ENCODE data around the gene KRT6A. TPM values are rescaled to one million over a fixed set of nuclear protein-coding genes. Genes with fewer than 3 reads are reported as not detected.
"Not testable (repeated sequence)": the region's sequence is repeated elsewhere in the genome, so short reads cannot be mapped to it uniquely, and the experiment has no call there.

KRT6A gene
- total RNA-seq, 1 donor: not detected

DNA sequence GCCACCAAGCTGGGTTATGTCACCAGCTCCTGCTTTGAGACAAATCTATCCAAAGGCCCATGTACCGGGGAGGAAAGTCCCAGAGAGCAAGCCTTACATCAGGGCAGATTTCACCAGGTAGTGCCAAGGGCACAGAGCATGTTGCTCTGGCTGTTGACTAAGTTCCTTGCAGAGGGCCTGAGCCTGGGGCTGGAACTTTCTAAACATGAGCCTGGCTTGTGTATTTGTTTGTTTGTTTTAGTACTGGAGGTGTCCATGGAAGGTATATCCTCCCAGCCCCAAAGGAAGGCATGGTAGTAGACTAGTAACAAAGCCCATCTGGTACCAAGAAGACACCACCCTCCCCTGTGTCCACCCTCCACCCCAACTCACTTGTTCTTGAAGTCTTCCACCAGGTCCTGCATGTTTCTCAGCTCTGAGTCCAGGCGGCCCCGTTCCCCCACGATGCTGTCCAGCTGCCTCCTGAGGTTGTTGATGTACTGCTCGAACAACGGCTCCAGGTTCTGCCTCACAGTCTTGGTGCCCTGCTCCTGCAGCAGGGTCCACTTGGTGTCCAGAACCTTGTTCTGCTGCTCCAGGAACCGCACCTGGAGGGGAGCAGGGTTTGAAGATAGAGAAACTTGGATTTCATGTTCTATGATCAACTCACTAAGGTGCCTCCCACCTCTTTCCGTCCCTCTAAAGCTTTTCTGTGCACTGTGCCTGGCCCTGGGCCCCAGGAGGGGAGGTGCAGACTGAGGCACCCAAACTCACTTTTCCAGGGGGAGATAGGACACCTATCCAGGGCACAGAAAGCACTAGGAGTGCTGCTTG, 25.7 kb upstream of the KRT6A start:
- no peaks in the 10 kb centered on the region for H3K4me1 ChIP-seq (ENCODE audit: insufficient read depth, low read length)
- no peaks in the 10 kb centered on the region for H3K9me3 ChIP-seq (ENCODE audit: low read depth, low read length)
- H3K4me3 ChIP-seq (ENCODE audit: low read length): no peak overlapping the region
- H3K27me3 ChIP-seq (ENCODE audit: insufficient read depth, low read length): no peaks in the 10 kb centered on the region

DNA sequence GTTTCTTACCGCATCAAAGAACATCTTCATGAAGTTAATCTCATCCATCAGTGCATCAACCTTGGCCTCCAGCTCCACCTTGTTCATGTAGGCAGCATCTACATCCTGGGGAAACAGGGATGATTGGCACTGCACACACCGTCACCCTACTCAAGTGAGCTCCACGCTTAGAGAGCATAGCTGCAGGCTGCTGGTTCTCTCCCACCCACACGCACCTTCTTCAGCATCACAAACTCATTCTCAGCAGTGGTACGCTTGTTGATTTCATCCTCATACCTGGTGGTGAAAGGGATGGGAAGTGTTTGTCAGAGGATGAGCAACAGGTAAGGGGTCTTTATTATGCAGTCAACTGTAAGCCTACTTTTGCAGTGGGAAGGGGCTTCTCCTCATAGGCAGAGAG, 24.8 kb upstream of the KRT6A start:
- H3K27me3 ChIP-seq (ENCODE audit: insufficient read depth, low read length): no peaks in the 10 kb centered on the region
- no peak overlapping the region for H3K4me3 ChIP-seq (ENCODE audit: low read length)
- no peaks in the 10 kb centered on the region for H3K4me1 ChIP-seq (ENCODE audit: insufficient read depth, low read length)
- no peaks in the 10 kb centered on the region for H3K9me3 ChIP-seq (ENCODE audit: low read depth, low read length)

DNA sequence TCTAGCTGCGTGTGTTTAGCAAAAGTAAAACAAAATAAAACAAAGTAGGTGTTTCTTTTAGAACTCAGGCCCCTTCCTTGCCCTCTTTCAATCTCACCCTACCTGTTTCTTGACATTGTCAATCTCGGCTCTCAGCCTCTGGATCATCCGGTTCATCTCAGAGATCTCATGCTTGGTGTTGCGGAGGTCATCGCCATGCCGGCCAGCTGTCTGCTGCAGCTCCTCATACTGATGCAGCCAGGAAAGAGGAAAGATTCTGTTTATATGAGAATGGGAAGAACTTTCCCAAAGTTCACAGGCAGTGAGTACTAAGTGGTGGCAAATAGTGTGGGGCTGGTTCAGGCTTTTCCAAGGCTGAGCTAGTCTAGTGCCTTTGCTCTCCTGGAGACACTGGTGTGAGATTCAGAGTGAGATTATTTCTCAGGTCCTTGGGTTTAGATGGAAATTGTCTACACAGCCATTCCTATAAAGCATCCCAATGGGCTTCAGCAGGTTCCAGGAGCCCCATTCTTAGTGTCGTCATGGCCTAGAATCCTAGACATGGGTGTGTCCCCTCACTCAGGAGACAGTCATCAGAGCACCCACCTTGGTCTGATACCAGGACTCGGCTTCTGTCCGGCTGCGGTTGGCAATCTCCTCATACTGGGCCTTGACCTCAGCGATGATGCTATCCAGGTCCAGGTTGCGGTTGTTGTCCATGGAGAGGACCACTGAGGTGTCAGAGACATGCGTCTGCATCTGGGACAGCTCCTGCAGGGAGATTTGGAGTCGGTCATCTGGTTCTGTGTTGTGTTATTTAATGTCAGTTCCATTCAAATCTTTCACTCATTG, 24.2 kb upstream of the KRT6A start:
- Histone ChIP-seq H3K27me3 (ENCODE audit: insufficient read depth, low read length) (no peaks in the 10 kb centered on the region), H3K9me3 (ENCODE audit: low read depth, low read length) (no peaks in the 10 kb centered on the region), H3K4me3 (ENCODE audit: low read length) (no peak overlapping the region), H3K4me1 (ENCODE audit: insufficient read depth, low read length) (no peaks in the 10 kb centered on the region)

DNA sequence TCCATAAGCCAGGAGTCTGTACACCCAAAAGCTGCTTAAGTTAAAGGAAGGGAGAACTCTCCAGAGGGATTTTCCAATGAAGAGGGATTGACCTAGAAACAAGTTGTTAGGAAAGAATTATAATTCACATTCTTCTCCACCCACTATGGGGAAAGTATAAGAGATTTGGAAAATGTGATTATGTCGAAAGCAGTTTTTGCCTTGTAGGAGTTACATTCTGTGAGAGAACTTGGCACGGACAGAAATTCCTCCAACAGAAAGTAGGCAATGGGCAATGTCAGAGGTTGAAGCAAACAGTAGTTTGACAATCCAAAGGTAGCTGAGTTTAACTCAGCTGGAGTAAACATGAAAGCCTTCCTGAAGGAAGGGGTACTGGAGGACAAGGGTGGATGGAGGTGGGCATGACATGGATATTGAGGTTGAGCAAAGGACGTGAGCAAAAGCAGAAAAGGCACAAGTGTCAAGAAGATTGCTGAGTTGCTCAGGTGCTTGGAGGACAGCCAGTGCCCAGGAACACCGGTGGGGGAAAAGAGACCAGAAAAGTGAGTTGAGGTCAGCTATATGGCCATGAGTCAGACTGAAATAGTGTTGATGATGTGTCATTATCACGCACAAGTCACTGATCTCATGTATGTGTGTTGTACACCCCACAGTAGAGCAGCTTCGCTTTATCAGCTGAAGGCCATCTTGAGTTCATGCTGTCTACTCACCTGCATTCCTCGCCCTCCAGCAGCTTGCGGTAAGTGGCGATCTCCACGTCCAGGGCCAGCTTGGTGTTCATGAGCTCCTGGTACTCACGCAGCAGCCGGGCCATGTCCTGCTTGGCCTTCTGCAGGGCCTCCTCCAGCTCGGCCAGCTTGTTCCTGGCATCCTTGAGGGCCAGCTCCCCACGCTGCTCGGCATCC, 23.1 kb upstream of the KRT6A start:
- Histone ChIP-seq H3K9me3 (ENCODE audit: low read depth, low read length) (peaks cover under 1% of the 10 kb centered on the region), H3K27me3 (ENCODE audit: insufficient read depth, low read length) (peaks cover 2% of the 10 kb centered on the region), H3K4me1 (ENCODE audit: insufficient read depth, low read length) (no peaks in the 10 kb centered on the region), H3K4me3 (ENCODE audit: low read length) (no peak overlapping the region)

DNA sequence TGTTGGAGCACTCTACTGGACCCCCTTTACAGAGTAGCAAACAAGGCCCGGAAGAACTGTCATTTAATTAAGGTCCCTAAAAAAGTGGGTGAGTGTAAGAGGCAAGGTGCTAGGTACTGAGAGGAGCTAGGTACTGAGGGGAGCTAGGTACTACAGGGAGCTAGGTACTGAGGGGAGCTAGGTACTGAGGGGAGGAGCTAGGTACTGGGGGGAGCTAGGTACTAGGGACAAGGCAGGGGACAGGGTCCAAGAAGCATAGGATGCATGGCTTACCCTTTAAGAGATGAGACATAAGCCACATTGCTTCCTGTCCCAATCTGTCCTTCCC, 22.2 kb upstream of the KRT6A start:
- peaks cover 4% of the 10 kb centered on the region for H3K27me3 ChIP-seq (ENCODE audit: insufficient read depth, low read length)
- no peak overlapping the region for H3K4me3 ChIP-seq (ENCODE audit: low read length)
- peaks cover 9% of the 10 kb centered on the region for H3K9me3 ChIP-seq (ENCODE audit: low read depth, low read length)
- no peaks in the 10 kb centered on the region for H3K4me1 ChIP-seq (ENCODE audit: insufficient read depth, low read length)

DNA sequence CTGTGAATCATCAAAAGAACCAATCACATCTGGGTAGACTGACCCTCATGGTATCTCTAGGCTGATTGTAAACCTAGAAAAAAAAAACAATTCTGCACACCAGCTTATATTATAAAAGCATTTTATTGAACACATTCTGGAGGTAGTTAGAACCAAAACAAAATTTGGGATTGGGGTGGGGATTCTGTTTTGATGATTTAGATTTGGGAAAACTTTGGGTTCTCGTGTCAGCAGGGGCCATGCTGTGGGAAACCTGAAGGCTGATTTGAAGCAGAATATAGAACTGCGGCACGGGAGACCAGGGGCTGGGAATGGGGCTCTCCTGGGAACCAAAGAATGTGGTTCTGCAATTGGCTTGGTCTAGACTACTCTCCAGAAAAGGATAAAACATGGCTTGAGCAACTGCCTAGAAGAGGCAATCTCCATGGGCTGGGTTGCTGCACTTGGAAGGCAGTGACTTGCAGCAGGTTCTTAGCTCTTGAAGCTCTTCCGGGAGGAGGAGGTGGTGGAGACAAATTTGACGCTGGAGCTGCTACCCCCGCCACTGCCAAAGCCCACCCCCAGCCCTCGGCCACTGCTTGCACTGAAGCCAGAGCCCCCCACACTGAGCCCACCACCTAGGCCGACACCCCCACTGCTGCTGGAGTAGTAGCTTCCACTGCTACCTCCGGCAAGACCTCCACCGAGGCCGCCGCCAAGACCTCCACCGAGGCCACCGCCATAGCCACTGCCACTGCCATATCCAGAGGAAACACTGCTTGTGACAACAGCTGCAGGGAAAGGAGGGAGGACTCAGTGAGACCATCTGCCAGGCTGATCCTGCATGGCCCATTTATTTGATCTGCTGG, 21.6 kb upstream of the KRT6A start:
- Histone ChIP-seq H3K4me1 (ENCODE audit: insufficient read depth, low read length) (no peaks in the 10 kb centered on the region), H3K9me3 (ENCODE audit: low read depth, low read length) (peaks cover 12% of the 10 kb centered on the region), H3K27me3 (ENCODE audit: insufficient read depth, low read length) (peaks cover 5% of the 10 kb centered on the region), H3K4me3 (ENCODE audit: low read length) (no peak overlapping the region)

DNA sequence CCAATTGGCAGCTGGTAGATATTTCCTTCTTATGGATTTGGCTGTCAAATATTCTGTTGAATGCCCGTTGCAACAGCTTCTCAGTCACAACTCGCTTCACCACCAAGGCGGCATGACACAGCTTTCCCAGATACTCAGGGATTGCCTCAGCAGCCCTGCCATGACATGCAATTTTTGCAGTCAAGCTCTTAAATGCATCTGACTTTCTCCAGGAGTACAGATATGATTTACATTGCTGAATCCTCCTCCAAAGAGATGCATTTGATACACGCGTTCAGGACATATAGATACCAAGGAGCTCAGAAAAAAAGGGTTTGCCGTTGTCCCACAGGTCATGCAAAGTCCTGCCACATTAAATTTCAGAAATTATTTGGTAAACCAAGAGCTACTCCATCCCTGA, 20.7 kb upstream of the KRT6A start:
- Histone ChIP-seq H3K27me3 (ENCODE audit: insufficient read depth, low read length) (peaks cover 5% of the 10 kb centered on the region), H3K4me3 (ENCODE audit: low read length) (no peak overlapping the region), H3K4me1 (ENCODE audit: insufficient read depth, low read length) (no peaks in the 10 kb centered on the region), H3K9me3 (ENCODE audit: low read depth, low read length) (peaks cover 12% of the 10 kb centered on the region)

DNA sequence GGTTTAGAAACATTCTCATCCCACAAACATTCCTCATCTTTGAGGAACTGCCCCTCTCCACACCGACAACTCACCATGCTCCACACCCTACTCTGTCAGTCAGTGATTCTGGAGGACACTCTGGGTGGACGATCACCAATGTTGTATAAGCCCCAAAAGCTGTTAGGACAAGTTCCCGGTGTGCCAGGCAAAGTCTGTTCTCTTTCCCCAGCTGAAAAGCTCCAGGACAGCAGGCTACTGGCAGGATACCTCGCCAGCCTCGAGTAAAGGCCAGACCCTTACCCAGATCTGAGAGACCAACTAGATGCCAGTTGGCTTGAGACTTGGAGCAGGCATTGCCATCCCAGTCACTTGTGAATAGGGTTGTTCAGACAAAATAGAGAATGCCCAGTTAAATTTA, 15.2 kb upstream of the KRT6A start:
- Histone ChIP-seq H3K4me3 (ENCODE audit: low read length) (no peak overlapping the region), H3K9me3 (ENCODE audit: low read depth, low read length) (peaks cover 12% of the 10 kb centered on the region), H3K4me1 (ENCODE audit: insufficient read depth, low read length) (no peaks in the 10 kb centered on the region), H3K27me3 (ENCODE audit: insufficient read depth, low read length) (peaks cover 16% of the 10 kb centered on the region)

DNA sequence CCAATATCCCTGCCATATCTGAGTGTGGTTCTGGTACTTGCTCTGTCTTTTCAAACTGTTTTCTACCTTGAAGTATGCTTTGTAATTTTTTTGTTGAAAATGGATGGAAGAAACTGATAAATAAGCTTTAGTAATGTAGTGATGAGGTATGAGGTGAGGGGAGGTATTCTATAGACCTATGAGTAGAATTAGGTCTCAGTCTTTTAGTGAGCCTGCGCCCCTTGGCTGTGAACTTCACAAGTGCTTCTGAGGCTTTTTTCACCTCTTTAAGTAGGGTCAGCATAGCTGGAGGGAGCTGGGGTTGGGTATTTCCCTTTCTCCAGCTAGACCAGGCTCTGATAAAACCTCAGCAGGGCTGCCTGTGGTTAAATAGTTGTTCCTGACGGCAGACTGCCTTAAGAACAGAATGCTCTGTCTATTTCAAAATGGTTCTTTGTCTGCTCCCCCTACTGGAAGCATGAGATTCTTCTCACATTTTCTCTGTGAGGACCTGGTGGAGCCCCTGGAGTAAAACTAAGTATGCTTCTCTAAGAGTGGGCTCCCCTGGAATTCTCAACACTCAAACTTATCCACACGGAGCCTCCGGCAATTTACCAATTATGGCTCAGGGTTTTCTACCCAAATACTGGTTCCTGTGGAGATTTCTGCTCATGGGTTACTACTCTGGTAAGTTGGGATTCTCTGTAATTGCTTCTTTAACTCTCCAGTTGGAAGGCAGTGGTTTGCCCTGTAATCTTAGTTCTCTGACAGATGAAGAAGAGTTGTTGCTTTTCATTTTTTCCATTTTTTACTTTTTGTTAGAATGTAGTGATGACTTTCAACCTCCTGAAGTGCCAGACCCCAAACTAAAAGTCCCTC, 14.0 kb upstream of the KRT6A start:
- peaks cover 16% of the 10 kb centered on the region for H3K27me3 ChIP-seq (ENCODE audit: insufficient read depth, low read length)
- H3K4me3 ChIP-seq (ENCODE audit: low read length): no peak overlapping the region
- no peaks in the 10 kb centered on the region for H3K4me1 ChIP-seq (ENCODE audit: insufficient read depth, low read length)
- peaks cover 12% of the 10 kb centered on the region for H3K9me3 ChIP-seq (ENCODE audit: low read depth, low read length)

DNA sequence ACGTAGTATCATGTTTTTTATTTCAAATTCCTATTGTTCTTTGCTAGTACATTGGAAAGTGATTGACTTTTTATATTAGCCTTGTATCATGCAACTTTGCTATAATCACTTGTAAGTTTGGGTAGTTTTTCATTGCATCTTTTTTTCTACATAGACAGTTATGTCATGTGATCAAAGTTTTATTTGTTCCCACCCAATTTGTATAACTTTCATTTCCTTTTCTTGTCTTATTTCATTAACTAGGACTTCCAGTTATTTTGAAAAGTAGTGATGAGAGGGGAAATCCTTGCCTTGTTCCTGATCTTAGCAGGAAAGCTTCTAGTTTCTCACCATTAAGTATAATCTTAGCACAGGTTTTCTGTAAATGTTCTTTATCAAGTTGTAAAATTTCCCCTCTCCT, 9.8 kb upstream of the KRT6A start:
- Histone ChIP-seq H3K4me3 (ENCODE audit: low read length) (no peak overlapping the region), H3K27me3 (ENCODE audit: insufficient read depth, low read length) (peaks cover 11% of the 10 kb centered on the region), H3K9me3 (ENCODE audit: low read depth, low read length) (no peaks in the 10 kb centered on the region), H3K4me1 (ENCODE audit: insufficient read depth, low read length) (no peaks in the 10 kb centered on the region)

DNA sequence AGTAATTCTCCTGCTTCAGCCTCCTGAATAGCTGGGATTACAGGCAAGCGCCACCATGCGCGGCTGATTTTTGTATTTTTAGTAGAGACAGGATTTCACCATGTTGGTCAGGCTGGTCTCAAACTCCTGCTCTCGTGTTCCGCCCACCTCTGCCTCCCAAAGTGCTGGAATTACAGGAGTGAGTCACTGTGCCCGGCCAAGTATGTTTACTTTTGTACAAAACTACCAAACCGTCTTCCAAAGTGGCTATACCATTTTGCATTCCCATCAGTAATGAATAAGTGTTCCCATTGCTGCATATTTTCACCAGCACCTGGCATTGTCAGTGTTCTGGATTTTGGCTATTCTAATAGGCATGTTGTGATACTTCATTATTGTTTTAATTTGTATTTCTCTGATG, 8.4 kb upstream of the KRT6A start:
- no peak overlapping the region for H3K4me3 ChIP-seq (ENCODE audit: low read length)
- peaks cover 7% of the 10 kb centered on the region for H3K27me3 ChIP-seq (ENCODE audit: insufficient read depth, low read length)
- H3K9me3 ChIP-seq (ENCODE audit: low read depth, low read length): no peaks in the 10 kb centered on the region
- no peaks in the 10 kb centered on the region for H3K4me1 ChIP-seq (ENCODE audit: insufficient read depth, low read length)

DNA sequence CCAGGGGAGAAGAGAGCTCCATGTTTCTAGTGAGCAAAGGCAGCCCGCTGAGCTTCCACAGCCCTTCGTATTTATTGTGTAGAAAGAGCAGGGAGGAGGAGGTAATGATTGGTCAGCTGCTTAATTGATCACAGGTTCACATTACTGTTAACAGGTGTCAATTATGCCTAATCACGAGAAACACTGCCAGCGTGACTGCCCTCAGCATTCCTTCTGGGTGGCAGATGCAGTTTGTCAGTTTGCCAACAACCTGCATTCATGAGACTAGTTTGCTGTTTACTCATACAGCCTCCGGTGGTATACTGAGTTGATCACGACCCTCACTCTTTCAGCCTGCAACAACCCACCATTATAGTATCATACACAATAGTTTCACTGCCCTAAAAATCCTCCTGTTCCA, 7.5 kb upstream of the KRT6A start:
- not testable (repeated sequence) for H3K27me3 ChIP-seq (ENCODE audit: insufficient read depth, low read length); H3K4me1 ChIP-seq (ENCODE audit: insufficient read depth, low read length); H3K4me3 ChIP-seq (ENCODE audit: low read length); H3K9me3 ChIP-seq (ENCODE audit: low read depth, low read length)

DNA sequence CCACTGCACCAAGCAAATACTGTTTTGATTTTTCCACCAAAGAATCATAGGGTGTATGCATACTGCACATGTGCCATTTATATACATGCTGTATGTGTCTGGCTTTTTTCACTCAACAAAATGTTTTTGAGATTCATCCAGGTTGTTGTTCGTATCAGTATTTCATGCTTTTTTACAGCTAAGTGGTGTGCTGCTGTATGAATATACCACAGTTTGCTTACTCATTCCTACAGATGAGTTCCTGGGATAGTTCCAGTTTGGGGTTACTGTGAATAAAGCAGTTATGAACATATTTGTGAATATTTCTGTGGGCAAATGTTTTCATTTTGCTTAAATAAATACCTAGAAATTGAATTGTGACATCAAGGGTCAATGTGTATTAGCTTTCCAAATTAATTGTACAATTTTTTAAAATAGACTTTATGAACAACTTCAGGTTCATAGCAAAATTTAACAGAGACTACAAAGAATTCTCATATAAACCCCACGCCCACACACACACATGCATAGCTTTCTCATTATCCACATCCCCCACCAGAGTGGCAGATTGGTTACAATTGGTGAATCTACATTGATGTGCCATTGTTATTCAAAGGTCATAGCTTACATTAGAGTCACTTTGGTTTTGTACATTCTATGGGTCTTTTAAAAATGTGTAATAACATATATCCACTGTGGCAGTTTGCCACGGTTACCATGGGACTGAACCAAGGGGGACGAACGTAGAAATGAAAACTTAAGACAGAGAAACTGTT, 6.9 kb upstream of the KRT6A start:
- no peaks in the 10 kb centered on the region for H3K4me1 ChIP-seq (ENCODE audit: insufficient read depth, low read length)

More for the DNA sequence above, 6.9 kb upstream of the KRT6A start:
- H3K27me3 ChIP-seq (ENCODE audit: insufficient read depth, low read length): peaks cover 3% of the 10 kb centered on the region
- H3K9me3 ChIP-seq (ENCODE audit: low read depth, low read length): no peaks in the 10 kb centered on the region
- H3K4me3 ChIP-seq (ENCODE audit: low read length): no peak overlapping the region
